ENCODE data around the gene CAPN9.

DNA sequence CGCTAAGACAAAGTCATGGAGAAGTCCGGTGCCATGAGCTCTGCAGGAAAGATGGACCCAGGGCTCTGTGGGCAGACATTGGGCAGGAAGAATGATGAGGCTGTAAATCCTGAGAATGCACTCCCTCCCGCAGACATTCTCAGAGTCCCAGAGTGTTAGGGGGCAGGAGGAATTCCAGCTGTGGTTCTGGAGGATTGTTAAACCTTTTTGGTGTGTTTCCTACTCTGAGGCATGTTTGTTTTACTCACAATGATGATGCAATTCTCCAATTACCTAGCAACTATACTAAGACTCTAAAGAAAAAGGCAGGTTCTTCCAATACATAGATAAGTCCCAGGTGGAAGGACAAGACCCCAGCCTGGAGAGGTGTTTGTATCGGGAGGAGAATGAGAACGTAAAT is 2.8 kb upstream of the CAPN9 start:
- TF ChIP-seq, protein P1, sequence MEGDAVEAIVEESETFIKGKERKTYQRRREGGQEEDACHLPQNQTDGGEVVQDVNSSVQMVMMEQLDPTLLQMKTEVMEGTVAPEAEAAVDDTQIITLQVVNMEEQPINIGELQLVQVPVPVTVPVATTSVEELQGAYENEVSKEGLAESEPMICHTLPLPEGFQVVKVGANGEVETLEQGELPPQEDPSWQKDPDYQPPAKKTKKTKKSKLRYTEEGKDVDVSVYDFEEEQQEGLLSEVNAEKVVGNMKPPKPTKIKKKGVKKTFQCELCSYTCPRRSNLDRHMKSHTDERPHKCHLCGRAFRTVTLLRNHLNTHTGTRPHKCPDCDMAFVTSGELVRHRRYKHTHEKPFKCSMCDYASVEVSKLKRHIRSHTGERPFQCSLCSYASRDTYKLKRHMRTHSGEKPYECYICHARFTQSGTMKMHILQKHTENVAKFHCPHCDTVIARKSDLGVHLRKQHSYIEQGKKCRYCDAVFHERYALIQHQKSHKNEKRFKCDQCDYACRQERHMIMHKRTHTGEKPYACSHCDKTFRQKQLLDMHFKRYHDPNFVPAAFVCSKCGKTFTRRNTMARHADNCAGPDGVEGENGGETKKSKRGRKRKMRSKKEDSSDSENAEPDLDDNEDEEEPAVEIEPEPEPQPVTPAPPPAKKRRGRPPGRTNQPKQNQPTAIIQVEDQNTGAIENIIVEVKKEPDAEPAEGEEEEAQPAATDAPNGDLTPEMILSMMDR (IDR thresholded peaks at IDR 0.05), result no peak
- no peak for TF ChIP-seq POLR2A (IDR thresholded peaks at IDR 0.05)

All from tibial nerve (tissue), 3 donors.